ENCODE results near the gene GRPEL1.

DNA sequence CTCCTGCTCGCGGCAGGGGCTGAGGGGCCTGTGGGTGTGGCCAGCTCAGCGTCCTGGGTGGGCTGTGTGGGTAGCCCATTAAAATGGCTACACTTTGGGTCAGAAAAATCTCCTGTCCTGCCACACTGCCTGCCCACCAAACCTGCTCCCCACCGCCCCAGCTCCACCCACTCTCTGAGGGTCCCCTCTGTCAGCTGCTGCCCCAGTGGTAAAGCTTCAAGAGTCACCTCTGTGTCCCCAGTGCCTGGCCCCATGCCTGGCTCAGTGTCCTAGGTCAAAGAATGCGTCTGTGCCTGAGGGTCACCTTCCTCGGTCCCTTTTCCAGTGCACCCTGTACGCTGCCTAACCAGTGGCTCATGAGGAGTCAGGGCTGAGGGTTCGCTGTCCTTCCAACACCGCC, 49.6 kb downstream of the GRPEL1 start:
- TF ChIP-seq TAF1 (IDR thresholded peaks at IDR 0.05; ENCODE audit: low read depth), result no peak
- TF ChIP-seq EZH2 (IDR thresholded peaks at IDR 0.05; ENCODE audit: borderline replicate concordance, insufficient read depth, low read length, poor library complexity, severe bottlenecking), result no peak
- TF ChIP-seq, protein P1, sequence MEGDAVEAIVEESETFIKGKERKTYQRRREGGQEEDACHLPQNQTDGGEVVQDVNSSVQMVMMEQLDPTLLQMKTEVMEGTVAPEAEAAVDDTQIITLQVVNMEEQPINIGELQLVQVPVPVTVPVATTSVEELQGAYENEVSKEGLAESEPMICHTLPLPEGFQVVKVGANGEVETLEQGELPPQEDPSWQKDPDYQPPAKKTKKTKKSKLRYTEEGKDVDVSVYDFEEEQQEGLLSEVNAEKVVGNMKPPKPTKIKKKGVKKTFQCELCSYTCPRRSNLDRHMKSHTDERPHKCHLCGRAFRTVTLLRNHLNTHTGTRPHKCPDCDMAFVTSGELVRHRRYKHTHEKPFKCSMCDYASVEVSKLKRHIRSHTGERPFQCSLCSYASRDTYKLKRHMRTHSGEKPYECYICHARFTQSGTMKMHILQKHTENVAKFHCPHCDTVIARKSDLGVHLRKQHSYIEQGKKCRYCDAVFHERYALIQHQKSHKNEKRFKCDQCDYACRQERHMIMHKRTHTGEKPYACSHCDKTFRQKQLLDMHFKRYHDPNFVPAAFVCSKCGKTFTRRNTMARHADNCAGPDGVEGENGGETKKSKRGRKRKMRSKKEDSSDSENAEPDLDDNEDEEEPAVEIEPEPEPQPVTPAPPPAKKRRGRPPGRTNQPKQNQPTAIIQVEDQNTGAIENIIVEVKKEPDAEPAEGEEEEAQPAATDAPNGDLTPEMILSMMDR (IDR thresholded peaks at IDR 0.05; ENCODE audit: poor library complexity, severe bottlenecking), result no peak
- TF ChIP-seq EP300 (conservative IDR thresholded peaks at IDR 0.05; ENCODE audit: poor library complexity, severe bottlenecking), result no peak
- no peak for TF ChIP-seq POLR2AphosphoS5 (IDR thresholded peaks at IDR 0.05)
- no peak for TF ChIP-seq MXI1 (conservative IDR thresholded peaks at IDR 0.05; ENCODE audit: poor library complexity, severe bottlenecking)
- TF ChIP-seq, protein P2, sequence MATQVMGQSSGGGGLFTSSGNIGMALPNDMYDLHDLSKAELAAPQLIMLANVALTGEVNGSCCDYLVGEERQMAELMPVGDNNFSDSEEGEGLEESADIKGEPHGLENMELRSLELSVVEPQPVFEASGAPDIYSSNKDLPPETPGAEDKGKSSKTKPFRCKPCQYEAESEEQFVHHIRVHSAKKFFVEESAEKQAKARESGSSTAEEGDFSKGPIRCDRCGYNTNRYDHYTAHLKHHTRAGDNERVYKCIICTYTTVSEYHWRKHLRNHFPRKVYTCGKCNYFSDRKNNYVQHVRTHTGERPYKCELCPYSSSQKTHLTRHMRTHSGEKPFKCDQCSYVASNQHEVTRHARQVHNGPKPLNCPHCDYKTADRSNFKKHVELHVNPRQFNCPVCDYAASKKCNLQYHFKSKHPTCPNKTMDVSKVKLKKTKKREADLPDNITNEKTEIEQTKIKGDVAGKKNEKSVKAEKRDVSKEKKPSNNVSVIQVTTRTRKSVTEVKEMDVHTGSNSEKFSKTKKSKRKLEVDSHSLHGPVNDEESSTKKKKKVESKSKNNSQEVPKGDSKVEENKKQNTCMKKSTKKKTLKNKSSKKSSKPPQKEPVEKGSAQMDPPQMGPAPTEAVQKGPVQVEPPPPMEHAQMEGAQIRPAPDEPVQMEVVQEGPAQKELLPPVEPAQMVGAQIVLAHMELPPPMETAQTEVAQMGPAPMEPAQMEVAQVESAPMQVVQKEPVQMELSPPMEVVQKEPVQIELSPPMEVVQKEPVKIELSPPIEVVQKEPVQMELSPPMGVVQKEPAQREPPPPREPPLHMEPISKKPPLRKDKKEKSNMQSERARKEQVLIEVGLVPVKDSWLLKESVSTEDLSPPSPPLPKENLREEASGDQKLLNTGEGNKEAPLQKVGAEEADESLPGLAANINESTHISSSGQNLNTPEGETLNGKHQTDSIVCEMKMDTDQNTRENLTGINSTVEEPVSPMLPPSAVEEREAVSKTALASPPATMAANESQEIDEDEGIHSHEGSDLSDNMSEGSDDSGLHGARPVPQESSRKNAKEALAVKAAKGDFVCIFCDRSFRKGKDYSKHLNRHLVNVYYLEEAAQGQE (IDR thresholded peaks at IDR 0.05; ENCODE audit: borderline replicate concordance), result no peak
- no peak for TF ChIP-seq SMC3 (conservative IDR thresholded peaks at IDR 0.05; ENCODE audit: poor library complexity)

Measured in neural cell (in vitro differentiated cells).